ENCODE measurements around the gene NHLRC4.

The NHLRC4 gene

DNA sequence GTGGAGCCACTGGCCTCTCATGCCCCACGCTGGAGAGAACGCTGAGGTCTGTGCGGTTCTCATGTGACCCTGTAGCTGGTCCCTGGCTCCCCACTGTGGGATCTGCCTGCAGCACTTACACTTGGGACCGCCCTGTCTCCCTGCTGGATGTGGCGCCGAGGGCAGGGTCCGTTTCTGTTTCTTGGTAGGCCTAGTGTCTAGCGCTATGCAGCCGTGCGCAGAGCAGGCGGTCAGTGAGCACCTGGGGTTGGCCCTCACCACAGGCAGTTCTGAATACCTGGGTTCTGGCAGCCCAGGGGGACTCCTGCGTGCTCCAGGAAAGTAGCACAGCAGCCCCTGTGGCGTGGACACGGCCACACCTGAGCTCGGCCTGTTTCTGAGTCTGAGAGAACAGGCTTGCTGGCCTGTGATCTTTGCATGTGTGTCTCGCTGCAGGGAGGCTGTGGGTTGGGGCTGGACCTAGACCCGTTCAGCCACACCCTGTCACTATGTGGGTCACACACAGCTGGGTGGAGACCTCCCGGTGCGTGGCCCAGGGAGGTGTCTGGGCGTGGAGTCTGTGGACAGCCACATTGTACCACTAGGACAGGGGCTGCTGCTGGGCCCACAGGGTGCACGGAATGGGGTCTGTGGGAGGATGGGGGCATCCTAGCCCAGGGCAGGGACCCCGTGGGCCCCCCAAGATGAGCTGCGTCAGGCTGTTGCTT is 36.5 kb upstream of the NHLRC4 start:
- no peak for DNase-seq (ENCODE audit: low read depth in 2 of 2)

DNA sequence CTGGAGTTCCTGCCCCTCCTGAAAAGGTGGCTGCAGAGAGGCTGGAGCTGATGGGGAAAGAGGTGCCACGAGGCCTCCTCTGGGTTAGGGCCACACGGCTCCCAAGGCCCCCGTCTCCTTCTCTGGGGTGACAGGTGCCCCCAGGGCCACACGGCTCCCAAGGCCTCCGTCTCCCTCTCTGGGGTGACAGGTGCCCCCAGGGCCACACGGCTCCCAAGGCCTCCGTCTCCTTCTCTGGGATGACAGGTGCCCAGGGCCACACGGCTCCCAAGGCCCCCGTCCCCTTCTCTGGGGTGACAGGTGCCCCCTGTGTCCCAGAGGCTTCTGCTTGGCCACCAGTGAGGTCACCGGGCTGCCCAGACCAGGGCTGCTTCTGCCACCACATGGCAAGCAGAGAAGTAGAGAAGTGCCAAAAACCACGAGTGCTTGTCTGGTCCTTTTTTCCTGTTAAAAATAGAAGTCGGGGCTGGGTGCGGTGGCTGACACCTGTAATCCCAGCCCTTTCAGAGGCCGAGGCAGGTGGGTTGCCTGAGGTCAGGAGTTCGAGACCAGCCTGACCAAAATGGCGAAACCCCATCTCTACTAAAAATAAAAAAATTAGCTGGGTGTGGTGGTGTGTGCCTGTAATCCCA is 35.2 kb upstream of the NHLRC4 start:
- no peak for DNase-seq (ENCODE audit: low read depth in 2 of 2)

DNA sequence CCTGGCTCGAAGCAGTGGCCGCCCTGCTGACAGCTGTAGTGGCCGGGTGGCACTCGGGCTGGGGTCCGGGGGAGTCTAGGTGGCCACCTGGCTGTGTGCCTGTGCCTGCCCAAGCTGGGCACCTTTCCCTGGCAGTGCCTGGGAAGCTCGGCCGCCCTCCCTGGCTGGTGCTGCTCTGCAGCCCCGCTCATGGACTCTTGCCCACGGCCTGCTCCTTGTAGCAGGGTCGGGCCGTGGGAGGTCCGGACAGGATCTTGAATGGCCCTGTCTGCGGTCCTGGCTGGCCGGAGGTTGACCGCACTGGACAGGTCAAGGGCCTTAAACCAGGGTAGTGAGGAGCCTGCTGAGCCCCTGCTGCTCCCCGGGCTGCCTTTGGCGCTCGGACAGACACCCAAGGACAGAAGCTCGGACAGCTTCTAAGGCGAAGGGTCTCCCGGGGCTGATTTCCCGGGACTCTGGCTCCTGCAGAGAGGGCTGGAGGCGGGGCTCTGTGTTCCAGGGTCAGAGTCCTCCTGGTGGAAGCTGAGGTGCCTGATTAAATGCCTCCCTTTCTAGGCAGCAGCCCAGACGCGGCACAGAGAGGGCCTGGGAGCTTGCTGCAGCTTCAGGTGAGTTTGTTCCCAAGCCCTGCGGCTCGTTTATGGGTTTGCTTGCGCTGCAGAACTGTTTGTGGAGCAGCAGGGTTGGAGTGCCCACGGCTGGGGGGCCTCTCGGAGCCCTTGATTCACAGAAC is 33.2 kb upstream of the NHLRC4 start:
- DNase-seq (ENCODE audit: low read depth in 2 of 2) = no peak

DNA sequence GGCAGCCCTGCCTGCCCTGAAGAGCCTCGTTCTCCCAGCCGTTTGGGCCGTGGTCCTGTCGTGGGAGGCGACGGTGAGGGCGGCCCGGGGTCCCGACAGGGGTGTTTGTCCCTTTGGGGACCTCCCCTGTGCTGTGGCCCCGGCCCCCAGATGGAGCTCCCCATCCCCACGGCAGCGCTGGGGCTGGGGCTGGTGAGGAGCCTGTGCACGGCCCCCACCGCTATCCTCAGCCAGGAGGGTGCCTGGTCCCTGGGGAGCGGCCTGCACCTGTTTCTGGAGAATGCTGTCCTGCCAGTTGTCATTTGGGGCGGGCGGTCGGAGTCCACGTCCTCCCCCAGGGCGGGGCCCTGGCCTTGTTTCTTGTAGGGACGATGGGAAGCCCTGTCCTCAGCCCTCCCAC is 32.7 kb upstream of the NHLRC4 start:
- no peak for DNase-seq (ENCODE audit: low read depth in 2 of 2)

DNA sequence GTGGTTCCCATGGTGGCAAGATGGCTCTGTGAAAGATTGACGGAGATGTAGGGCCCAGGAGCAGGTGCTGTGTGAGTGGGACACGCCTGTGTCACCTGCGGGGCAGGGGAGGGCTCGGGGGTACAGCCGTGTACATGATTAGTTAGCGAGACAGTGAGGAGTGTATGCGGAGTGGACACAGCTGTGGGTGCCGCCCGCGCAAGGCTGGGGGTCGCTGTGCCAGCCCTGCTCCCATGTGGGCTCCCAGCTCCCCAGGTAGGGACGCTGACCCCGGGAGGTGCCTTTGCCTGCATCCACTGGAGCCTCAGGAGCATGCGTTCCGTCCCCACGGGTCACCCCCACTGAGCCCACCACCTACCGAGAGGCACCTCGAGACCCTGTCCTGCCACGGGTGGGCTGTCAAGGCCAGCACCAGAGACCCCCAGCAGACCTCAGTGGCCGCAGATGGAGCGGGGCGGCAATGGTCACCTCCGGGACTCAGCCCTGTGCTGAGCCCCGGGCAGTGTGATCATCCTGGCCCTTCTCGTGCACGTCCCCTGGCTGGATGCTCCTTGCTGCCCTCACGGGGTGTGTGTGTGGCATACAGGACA is 31.9 kb upstream of the NHLRC4 start:
- no peak for DNase-seq (ENCODE audit: low read depth in 2 of 2)

DNA sequence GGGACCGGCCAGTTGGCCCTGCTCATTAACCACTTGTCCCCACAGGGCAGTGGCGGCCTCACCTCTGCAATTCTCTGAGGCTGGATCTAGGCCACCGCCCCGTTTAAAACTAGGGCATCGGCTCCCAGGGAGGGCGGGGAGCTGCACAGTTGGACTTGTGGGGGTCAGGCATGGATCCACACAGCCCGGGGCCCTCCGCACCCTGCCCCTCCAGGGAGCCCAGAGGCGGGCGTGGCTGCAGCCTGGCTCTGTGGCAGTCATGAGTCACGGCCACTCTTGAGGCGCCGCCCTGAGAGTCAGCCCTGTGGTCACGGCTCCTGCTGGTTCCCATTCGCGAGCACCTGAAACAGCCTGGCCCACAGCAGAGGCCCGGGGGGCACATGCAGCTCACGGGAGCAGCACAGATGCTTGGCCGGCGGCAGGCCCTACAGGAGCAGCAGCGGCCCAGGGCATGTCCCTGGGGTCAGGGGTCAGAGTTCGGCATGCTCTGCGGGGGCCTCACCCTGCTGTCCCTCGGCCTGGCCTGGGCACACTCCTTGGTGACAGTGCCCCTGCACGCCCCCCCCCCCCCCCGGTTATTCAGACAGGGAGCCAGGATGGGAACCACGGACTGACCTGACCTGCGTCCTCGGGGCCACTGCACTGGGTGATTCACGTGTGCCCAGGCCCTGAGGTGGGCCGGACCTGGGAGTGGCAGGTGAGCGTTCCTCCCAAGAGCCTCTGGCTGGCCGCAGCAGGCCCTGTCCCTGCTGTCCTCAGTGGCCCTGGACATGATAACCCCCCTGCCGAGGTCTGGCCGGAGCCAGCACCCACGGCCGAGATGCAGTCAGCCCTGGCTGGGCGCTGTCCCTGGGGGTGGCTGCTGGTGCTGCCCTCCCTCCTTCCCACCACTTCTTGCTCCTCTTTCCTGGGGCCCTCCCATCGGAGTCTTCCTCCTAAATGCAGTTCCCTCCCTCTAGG is 31.1 kb upstream of the NHLRC4 start:
- no peak for DNase-seq (ENCODE audit: low read depth in 2 of 2)

DNA sequence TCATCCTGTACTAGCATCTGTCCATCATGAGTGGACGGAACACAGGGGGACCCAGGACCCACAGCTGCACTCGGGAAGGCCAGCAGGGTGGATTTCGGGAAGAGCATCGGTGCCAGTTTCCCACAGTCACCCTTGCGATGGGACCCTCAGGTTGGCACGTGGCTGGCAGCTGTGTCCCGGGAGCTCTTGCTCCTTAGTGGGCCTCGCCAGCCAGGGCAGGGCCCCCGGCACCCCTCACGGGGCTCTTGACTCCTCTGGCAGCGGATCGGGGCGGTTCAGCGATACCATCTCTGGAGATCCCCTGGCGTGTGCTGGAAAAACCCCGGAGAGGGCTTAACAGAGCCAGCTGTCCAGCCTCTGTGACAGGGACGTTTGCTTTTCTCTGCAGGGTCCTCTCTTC is 30.1 kb upstream of the NHLRC4 start:
- no peak for DNase-seq (ENCODE audit: low read depth in 2 of 2)

DNA sequence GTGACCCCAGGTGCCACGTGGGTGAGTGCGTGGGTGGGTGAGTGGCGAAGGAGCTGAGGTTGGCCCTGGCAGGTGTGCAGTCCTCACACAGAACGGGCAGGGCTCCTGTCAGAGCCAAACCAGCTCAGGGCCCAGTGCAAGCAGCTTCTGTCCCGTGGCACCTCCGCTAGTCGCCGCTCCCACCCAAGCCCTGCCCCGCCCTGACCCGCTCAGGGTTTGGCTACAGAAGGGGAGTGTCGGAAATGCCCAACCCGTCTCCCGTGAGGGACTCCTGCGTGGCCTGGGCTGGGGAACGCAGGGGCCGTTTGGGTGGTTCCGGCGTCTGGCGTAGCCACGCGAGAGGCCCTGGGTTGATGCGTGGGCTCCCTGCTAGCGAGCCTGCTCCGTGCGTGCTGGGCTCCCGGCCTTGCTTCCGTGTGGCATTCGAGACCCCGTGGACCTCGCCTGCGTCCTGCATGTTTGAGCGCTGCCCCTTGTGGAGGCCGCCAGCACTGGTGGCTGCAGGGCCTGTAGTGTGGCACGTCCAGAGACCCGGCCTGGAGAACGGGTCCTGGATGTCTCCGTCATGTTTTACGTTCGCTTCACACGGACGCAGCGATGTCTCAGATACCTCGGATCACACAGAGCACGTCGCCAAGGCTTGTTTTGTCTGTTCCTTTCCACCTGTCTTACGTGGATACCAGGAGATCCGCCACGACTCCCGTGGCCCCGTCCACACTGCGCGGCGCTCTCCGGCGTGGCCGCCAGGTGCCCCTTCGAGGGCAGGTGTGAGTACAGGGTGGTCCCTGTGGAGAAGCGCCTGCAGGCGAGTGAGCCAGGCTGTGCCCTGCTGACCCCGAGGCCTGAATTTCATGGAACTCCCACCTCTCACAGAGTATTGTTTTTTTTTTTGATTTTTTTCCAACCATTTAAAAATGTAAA is 29.1 kb upstream of the NHLRC4 start:
- no peak for DNase-seq (ENCODE audit: low read depth in 2 of 2)

DNA sequence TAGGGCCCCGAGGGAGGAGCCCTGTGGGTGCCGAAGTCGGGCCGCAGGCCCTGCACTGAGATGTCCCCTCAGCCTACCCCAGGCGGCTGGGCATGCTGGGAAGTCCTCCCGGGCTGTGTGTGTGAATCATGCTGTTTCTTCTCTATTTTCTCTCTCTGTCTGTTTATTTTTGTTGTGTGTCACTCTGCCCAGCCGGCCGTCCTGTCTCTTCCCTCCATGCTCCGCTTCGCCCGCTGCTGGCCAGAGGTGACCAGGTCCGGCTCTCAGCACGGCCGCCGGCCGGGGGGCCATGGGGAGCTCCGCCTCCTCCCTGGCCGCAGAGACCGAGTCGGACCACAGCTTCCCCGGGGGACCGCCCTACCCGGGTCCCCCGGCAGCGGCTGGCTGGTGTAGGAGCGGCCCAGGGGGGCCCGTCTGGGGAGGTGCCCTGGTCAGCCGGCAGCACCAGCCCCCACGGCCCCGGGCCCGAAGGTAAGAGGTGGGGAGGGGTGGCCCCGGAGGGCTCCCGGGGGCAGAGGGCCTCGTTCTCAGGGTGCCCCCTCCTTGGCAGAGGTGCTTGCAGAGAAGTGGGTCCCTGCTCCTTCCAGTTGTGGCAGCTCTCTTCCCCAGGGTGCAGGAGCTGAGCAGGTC is 26.8 kb upstream of the NHLRC4 start:
- no peak for DNase-seq (ENCODE audit: low read depth in 2 of 2)

DNA sequence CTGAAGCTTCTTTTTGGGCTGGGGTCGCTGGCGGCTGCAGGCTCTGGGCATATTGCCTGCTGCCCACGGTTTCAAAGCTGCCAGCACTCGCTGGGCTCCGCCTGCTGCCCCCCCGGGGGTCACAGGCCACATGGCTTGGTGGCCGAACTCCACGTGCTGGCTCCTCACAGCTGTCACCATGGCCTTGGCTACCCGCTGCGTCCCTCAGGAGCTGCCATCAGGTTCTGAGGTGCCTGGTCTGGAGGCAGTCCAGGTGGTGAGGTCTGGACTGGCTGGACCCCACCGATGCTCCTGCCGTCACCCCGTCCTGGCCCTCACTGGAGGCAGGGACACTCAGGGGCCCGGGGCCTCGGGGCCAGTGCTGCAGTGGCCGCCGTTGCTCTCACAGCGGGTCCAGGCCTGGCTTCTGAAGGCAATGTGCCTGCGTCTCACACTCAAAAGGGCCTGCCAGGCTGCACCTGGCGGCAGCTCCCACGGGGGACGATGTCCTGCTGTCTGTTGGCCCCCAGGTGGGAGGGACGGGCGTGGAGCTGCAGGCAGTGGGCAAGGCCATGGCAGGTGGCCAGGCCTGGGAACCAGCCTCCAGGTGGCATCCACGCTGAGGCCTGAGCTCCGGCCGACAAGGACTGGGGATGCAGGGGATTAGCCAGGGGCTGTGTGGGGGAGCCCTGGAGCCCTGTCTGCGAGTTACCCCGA is 26.0 kb upstream of the NHLRC4 start:
- no peak for DNase-seq (ENCODE audit: low read depth in 2 of 2)

DNA sequence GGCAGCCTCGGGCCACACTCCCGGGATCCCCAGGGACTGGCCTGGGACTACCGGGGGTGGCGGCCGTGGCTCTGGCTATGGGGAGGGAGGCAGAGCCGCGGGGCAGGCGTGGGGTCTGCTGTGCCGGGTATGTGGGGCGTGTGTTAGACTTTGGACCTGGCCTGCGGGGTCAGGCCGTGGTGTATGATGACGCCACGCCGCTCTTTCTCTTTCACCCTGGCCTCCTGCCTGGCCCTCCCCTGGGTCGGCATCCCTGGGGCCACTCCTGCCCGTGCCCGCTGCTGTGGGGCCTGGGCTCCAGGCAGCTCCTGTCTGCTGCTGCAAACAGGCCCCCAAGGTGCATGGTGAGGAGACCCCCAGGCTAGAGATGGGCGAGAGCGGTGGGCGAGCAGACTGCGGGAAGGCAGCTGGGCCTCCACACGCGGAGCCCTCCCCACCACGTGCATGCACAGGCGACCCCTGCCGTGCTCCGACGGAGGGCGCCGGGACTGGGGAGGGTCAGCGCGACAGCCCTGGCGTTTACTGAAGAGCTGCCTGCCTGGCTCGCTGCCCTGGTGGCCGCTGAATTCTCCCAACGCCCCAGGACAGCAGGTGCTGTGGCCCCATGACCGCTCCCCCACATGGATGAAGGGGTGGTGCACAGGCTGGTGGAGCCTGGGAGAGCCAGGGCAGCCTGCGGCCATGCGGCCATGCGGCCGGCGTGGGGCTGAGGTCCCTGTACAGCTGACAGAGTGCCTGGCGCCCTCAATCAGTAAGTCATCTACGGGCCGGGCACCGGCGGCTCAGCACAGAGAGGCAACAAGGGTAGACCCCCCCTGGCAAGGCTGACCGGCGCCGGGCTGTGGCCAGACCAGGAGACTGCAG is 23.3 kb upstream of the NHLRC4 start:
- no peak for DNase-seq (ENCODE audit: low read depth in 2 of 2)

DNA sequence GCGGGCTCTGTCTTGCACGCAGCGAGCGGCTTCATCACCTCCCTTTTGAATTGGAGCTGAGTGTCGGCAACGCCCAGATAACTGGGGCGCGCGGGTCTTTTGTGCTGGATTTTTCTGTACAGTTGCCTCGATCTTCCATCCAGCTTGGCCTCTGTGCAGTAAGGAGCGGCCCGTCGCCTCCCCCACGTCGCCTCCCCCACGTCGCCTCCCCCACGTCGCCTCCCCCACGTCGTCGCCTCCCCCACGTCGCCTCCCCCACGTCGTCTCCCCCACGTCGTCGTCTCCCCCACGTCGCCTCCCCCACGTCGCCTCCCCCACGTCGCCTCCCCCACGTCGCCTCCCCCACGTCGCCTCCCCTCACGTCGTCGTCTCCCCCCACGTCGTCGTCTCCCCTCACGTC is 22.3 kb upstream of the NHLRC4 start:
- DNase-seq (ENCODE audit: low read depth in 2 of 2) = no peak

DNA sequence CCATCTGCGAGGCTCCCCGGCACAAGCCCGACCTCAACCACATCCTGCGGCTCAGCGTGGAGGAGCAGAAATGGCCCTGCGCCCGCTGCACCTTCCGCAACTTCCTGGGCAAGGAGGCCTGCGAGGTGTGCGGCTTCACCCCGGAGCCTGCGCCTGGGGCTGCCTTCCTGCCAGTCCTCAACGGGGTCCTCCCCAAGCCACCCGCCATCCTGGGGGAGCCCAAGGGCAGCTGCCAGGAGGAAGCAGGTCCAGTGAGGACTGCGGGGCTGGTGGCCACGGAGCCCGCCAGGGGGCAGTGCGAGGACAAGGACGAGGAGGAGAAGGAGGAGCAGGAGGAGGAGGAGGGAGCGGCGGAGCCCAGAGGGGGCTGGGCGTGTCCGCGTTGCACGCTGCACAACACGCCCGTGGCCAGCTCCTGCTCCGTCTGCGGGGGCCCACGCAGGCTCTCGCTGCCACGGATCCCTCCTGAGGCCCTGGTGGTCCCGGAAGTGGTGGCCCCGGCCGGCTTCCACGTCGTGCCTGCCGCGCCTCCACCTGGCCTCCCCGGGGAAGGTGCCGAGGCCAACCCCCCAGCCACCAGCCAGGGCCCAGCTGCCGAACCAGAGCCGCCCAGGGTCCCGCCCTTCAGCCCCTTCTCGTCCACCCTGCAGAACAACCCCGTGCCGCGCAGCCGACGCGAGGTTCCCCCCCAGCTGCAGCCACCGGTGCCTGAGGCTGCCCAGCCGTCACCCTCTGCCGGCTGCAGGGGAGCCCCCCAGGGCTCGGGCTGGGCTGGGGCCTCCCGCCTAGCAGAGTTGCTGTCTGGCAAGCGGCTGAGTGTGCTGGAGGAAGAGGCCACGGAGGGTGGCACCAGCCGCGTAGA is 19.7 kb upstream of the NHLRC4 start:
- peak in 1 of 2 donors; percentile 27 for DNase-seq (ENCODE audit: low read depth in 2 of 2)

DNA sequence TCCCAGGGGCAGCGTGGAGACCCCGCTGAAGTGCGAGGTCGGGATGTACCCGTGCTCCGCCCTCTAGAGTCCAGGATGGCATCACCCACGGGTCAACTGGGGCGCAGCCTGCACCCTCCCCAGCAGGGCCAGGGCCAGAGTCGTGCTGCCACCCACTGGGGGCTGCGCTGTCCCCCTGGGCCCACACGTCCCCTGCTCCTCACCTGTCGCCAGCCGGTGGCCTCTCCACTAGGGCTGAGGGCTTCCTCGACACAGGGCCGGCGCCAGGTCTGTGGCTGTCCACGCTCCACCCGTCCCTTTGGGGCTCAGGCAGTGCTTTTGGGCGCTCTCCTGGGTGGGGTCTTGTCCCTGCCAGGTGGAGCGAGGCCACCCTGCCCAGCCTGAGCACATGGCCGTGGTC is 18.2 kb upstream of the NHLRC4 start:
- no peak for DNase-seq (ENCODE audit: low read depth in 2 of 2)

DNA sequence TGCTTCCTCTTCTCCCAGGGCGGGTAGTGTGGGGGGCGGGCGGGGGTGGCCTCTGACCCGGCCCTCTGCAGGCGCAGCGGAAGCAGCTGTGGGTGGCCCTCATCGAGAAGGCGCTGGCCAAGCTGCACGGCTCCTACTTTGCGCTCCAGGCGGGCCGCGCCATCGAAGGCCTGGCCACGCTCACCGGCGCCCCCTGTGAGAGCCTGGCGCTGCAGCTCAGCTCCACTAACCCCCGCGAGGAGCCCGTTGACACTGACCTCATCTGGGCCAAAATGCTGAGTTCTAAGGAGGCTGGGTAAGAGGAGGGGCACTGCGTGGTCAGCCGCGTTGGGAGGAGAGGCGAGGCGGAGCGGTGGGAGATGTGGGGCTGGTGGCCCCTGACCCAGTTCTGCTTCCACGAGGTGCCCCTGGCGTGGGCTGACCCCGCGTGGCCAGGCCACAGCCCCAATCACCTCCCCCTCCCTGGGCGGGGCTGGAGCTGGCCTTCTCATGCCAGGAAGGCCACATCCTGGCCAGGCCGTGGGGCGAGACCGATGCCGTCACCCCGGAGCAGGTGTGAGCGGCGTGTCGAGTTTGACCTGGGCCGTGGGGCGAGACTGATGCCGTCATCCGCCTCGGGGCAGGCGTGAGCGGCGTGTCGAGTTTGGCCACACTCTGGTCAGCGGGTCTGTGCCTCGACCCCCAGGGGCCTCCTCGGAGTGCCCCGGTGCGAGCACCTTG is 17.1 kb upstream of the NHLRC4 start:
- no peak for DNase-seq (ENCODE audit: low read depth in 2 of 2)

DNA sequence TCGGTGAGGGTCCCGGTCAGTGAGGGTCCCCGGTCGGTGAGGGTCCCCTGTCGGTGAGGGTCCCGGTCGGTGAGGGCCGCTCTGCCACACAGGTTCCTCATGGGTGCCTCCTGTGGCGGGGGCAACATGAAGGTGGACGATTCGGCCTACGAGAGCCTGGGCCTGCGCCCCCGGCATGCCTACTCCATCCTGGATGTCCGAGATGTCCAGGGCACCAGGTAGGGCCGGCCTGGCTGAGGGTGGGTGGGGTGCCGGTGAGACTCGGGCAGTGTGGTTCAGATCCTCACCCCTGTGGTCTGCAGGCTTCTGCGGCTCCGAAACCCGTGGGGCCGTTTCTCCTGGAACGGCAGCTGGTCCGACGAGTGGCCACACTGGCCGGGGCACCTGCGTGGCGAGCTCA is 15.6 kb upstream of the NHLRC4 start:
- no peak for DNase-seq (ENCODE audit: low read depth in 2 of 2)

DNA sequence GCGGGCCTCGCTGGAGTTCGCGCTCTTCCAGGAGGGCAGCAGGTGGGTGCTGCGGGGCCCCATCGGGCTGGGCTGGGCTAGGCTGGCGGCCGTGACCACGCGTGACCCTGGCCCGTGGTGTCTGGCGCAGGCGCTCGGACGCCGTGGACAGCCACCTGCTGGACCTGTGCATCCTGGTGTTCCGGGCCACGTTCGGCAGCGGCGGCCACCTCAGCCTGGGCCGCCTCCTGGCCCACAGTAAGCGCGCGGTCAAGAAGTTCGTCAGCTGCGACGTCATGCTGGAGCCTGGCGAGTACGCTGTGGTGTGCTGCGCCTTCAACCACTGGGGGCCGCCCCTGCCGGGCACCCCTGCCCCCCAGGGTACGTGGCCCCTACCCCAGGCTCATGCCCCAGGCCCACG is 14.6 kb upstream of the NHLRC4 start:
- no peak for DNase-seq (ENCODE audit: low read depth in 2 of 2)
